Spleen (tissue), 11 donors: ENCODE data around the gene GARNL3. TPM values are rescaled to one million over a fixed set of nuclear protein-coding genes. Genes with fewer than 3 reads are reported as not detected.

Source experiments
- DNase-seq: peaks from one replicate; pipeline ENCODE4 v3.0.0-alpha.2; 2020
- H3K27ac ChIP-seq, 8 donors: fragments of 200-600 bp; sonication (generic) in 7 of 8; 1 replicate in 4 of 8; 2 replicates in 4 of 8; pipeline versions ENCODE4 v1.5.0 to v1.8.0; 2016 to 2021; ENCODE audit warnings: inconsistent platforms in 4 of 8, mild to moderate bottlenecking in 4 of 8, moderate library complexity in 1 of 8
- H3K27me3 ChIP-seq, 7 donors: fragments of 200-600 bp; sonication (generic) in 6 of 7; replicated peaks in 1 of 7; 1 replicate in 4 of 7; 2 replicates in 3 of 7; pipeline versions ENCODE4 v1.5.0 to v1.8.0; 2016 to 2021; ENCODE audit warnings: inconsistent platforms in 3 of 7, mild to moderate bottlenecking in 1 of 7
- H3K36me3 ChIP-seq, 6 donors: fragments of 200-600 bp; sonication (generic) in 5 of 6; 1 replicate in 4 of 6; 2 replicates in 2 of 6; pipeline versions ENCODE4 v1.5.0 to v1.8.0; 2016 to 2021; ENCODE audit warnings: inconsistent platforms in 2 of 6
- H3K4me1 ChIP-seq, 6 donors: fragments of 200-600 bp; sonication (generic) in 5 of 6; 1 replicate in 3 of 6; 2 replicates in 3 of 6; pipeline versions ENCODE4 v1.5.0 to v1.8.0; 2016 to 2021; ENCODE audit warnings: inconsistent platforms in 3 of 6
- H3K4me3 ChIP-seq, 8 donors: fragments of 200-600 bp; sonication (generic) in 7 of 8; 1 replicate in 4 of 8; 2 replicates in 4 of 8; pipeline versions ENCODE4 v1.5.0 to v1.8.0; 2016 to 2021; ENCODE audit warnings: inconsistent platforms in 4 of 8, mild to moderate bottlenecking in 4 of 8, moderate library complexity in 2 of 8
- H3K9me3 ChIP-seq, 8 donors: fragments of 200-600 bp; sonication (generic) in 7 of 8; 1 replicate in 4 of 8; 2 replicates in 4 of 8; pipeline versions ENCODE4 v1.5.0 to v1.8.0; 2016 to 2021; ENCODE audit warnings: inconsistent platforms in 4 of 8
- CTCF ChIP-seq, 11 experiments: fragments of 200-600 bp in 7 of 11; fragments of 450-650 bp in 4 of 11; sonication (generic) in 4 of 11; IDR thresholded peaks in 8 of 11; conservative IDR thresholded peaks in 3 of 11; 1 replicate in 7 of 11; 2 replicates in 4 of 11; pipeline versions ENCODE4 v1.4.0 to v1.8.0; 2016 to 2021; ENCODE audit warnings: antibody characterized with exemption in 11 of 11, inconsistent platforms in 4 of 11, mild to moderate bottlenecking in 1 of 11
- POLR2A ChIP-seq, 3 donors: fragments of 450-650 bp; IDR thresholded peaks; one replicate each; pipeline ENCODE4 v1.5.1; 2017; ENCODE audit warnings: antibody characterized with exemption in 3 of 3, mild to moderate bottlenecking in 1 of 3
- POLR2AphosphoS5 ChIP-seq, 3 donors: sonication (generic); formaldehyde crosslinking; IDR thresholded peaks; one replicate each; pipeline ENCODE4 v1.5.1; 2017; ENCODE audit warnings: antibody characterized with exemption in 3 of 3
- WGBS, 5 donors: extraction: QIAGEN DNeasy Blood & Tissue Kit in 3 of 5; methylation state at CpG; one replicate each; pipeline versions ENCODE4 v1.1.5 to v1.1.7; 2013 to 2018; 5-methylcytosine and 5-hydroxymethylcytosine counted together
- intact Hi-C: fragments of 100-400 bp; cut with DNase I; formaldehyde crosslinking; loops from one replicate; pipeline ENCODE4 v1.15.0; 2023; ENCODE audit warnings: low total_unique reads
- polyA plus RNA-seq, 3 donors: library from polyadenylated mRNA; stranded (reverse); fragments of 200-250 nt; gene quantifications; one replicate each; pipeline ENCODE4 v1.2.1, GENCODE V29; 2013
- total RNA-seq, 7 donors: library from RNA; depleted of rRNA in 3 of 7; stranded (reverse); fragments of >200 nt in 3 of 7; fragmentation: NEBNext Ultra II Directional in 4 of 7; extraction: Animal tissue kit (Norgen Biotek cat#: 25700) in 4 of 7; gene quantifications; one replicate each; pipeline versions ENCODE4 v1.1.0 to v1.2.1, GENCODE V29; 2016 to 2021
- donor health status: healthy with polysubstance abuse.
- donor health status: DM: no; HTN: no; CAD: no; lungs with moderate emphysema.
- donor health status: DM: no; HTN: no; CAD: no.
- donor health status: Bipolar disorder and iron deficiency.
- donor health status: healthy.
- donor health status: DM: no; HTN: no; CAD: no.
- donor health status: DM: yes; HTN: yes; CAD: no.

GARNL3 gene
- total and polyA plus RNA-seq, 10 donors = 2.1 to 14.7 (median 10.0) TPM

- WGBS, 5 donors = 75 to 94% (median 91%) methylated on average over 5 of the region's 5 CpGs
- intact Hi-C loops = no loop called here
- H3K4me3 ChIP-seq = no peak overlapping the region
- no peak overlapping the region for H3K27ac ChIP-seq
- H3K9me3 ChIP-seq = no peaks in the 10 kb centered on the region
- TF ChIP-seq POLR2A (IDR thresholded peaks at IDR 0.05) (no peak), CTCF (IDR thresholded peaks at IDR 0.05 in 8 of 11, conservative IDR thresholded peaks at IDR 0.05 in 3 of 11) (no peak), POLR2AphosphoS5 (IDR thresholded peaks at IDR 0.05) (no peak)
- no peaks in the 10 kb centered on the region for H3K27me3 ChIP-seq
- DNase-seq = no peak
- H3K4me1 ChIP-seq = peaks cover 0 to 8% (median 5%) of the 10 kb centered on the region in 6 donors
- no peaks in the 10 kb centered on the region for H3K36me3 ChIP-seq
These were observed 58.8 kb downstream of the GARNL3 start for GRCh38 chr9:127323393-127323792.

- intact Hi-C loops = no loop called here
- WGBS, 5 donors = 76 to 84% (median 78%) methylated on average over 5 of the region's 5 CpGs
- DNase-seq = no peak
- H3K27ac ChIP-seq = no peak overlapping the region
- H3K9me3 ChIP-seq = no peaks in the 10 kb centered on the region
- H3K36me3 ChIP-seq = no peaks in the 10 kb centered on the region
- H3K4me3 ChIP-seq = no peak overlapping the region
- no peaks in the 10 kb centered on the region for H3K27me3 ChIP-seq
- H3K4me1 ChIP-seq = no peaks in the 10 kb centered on the region
- TF ChIP-seq POLR2A (IDR thresholded peaks at IDR 0.05) (no peak), POLR2AphosphoS5 (IDR thresholded peaks at IDR 0.05) (no peak)
These were observed 65.9 kb downstream of the GARNL3 start for GRCh38 chr9:127330501-127330900.

- Histone ChIP-seq H3K36me3 (no peaks in the 10 kb centered on the region), H3K27me3 (no peaks in the 10 kb centered on the region), H3K4me3 (no peak overlapping the region), H3K4me1 (no peaks in the 10 kb centered on the region), H3K9me3 (no peaks in the 10 kb centered on the region), H3K27ac (peak overlapping the region in 6 of 8 donors; percentile 32 to 60 (median 42))
- no peak for TF ChIP-seq POLR2A (IDR thresholded peaks at IDR 0.05)
- no peak for TF ChIP-seq CTCF (IDR thresholded peaks at IDR 0.05 in 8 of 11, conservative IDR thresholded peaks at IDR 0.05 in 3 of 11)
- peak in 1 of 3 donors; percentile 20 for TF ChIP-seq POLR2AphosphoS5 (IDR thresholded peaks at IDR 0.05)
- intact Hi-C loops = no loop called here
- no peak for DNase-seq
- WGBS, 5 donors = 70 to 85% (median 79%) methylated on average over 5 of the region's 5 CpGs
These were observed 68.9 kb downstream of the GARNL3 start for GRCh38 chr9:127333221-127334064.

GRCh38 chr9:127334725-127335124 is 70.2 kb downstream of the GARNL3 start:
- no peaks in the 10 kb centered on the region for H3K4me1 ChIP-seq
- 63 to 69% (median 68%) methylated on average over 2 of the region's 2 CpGs for WGBS, 5 donors
- no peak overlapping the region for H3K4me3 ChIP-seq
- intact Hi-C loops = no loop called here
- no peaks in the 10 kb centered on the region for H3K36me3 ChIP-seq
- H3K27ac ChIP-seq = no peak overlapping the region
- no peaks in the 10 kb centered on the region for H3K27me3 ChIP-seq
- TF ChIP-seq CTCF (IDR thresholded peaks at IDR 0.05 in 8 of 11, conservative IDR thresholded peaks at IDR 0.05 in 3 of 11) = no peak
- TF ChIP-seq POLR2AphosphoS5 (IDR thresholded peaks at IDR 0.05) = no peak
- TF ChIP-seq POLR2A (IDR thresholded peaks at IDR 0.05) = no peak
- no peak for DNase-seq
- no peaks in the 10 kb centered on the region for H3K9me3 ChIP-seq
